ENCODE data around the gene CASTOR1.

Gene CASTOR1

GRCh38 chr22:30253205-30253852 lies 36.0 kb downstream of the CASTOR1 start:
- no peak for TF ChIP-seq CTCF (IDR thresholded peaks at IDR 0.05; ENCODE audit: borderline replicate concordance, control extremely low read depth, extremely low read depth, insufficient read depth, missing control alignments)
- in situ Hi-C loops (cut with MboI; ENCODE audit: low sequenced_read_pairs, unreplicated experiment): no loop called here
- peak; percentile 67 for DNase-seq (ENCODE audit: low spot score)

- no peak for DNase-seq (ENCODE audit: low spot score)
- in situ Hi-C loops (cut with MboI; ENCODE audit: low sequenced_read_pairs, unreplicated experiment): no loop called here
- TF ChIP-seq CTCF (IDR thresholded peaks at IDR 0.05; ENCODE audit: borderline replicate concordance, control extremely low read depth, extremely low read depth, insufficient read depth, missing control alignments): no peak
Measured at GRCh38 chr22:30252411-30253204, 36.7 kb downstream of the CASTOR1 start.

- TF ChIP-seq CTCF (IDR thresholded peaks at IDR 0.05; ENCODE audit: borderline replicate concordance, control extremely low read depth, extremely low read depth, insufficient read depth, missing control alignments): no peak
- no peak for DNase-seq (ENCODE audit: low spot score)
- in situ Hi-C loops (cut with MboI; ENCODE audit: low sequenced_read_pairs, unreplicated experiment): no loop called here
Measured at GRCh38 chr22:30251711-30252110, 37.6 kb downstream of the CASTOR1 start.

DNA sequence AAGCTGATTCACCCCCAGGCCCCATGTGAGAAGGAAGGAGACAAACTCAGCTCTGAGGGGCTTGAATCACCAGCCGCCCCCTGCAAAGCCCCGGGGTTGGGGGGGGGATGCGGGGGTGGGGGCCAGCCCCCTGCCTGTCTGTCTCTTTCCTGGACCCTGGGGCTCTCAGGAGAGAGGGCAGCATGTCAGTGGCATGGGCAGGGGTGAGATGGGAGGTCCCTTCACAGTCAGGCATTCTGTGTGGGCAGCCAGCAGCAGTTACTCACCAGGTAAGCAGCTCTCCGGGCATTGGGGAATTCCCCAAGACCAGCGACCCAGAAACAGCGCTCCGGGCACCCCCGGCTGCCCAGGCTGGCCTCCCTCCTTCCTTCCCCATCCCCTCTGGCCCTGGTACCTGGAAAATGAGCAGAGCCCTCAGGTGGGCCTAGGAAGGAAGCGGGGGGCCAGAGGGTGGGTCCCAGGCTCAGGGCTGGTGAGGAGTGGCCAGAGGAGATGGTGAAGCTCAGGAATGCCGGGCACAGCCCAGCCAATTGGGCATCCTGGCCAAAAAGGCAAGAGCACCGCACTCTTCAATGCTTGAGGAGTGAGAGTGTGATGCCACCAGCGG lies 38.5 kb downstream of the CASTOR1 start:
- DNase-seq (ENCODE audit: low spot score): no peak
- in situ Hi-C loops (cut with MboI; ENCODE audit: low sequenced_read_pairs, unreplicated experiment): no loop called here
- no peak for TF ChIP-seq CTCF (IDR thresholded peaks at IDR 0.05; ENCODE audit: borderline replicate concordance, control extremely low read depth, extremely low read depth, insufficient read depth, missing control alignments)

DNA sequence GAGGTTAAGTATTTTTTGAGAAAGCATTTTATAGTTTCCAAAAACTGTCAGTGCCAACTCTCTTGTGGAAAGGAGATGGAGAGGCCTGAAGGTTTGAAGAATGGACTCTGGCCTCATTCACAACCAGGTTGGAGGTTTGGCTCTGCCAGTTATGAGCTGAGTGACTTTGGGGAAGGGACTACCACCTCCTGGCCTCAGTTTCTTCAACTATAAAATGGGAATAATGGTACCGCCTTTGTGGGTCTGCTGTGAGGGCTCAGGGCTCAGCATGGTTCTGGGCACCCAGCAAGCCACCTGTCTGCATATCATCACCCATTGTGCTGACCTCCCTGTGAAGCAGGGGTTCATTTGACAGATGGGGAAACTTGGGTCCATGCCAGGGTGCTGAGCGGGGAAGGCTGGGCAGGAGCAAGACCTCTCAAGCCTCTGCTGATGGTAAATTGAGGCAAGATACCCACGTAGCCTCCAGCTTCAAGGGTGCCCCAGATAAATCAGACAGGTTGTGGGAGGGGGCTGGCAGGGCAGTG lies 39.2 kb downstream of the CASTOR1 start:
- DNase-seq (ENCODE audit: low spot score): no peak
- TF ChIP-seq CTCF (IDR thresholded peaks at IDR 0.05; ENCODE audit: borderline replicate concordance, control extremely low read depth, extremely low read depth, insufficient read depth, missing control alignments): no peak
- in situ Hi-C loops (cut with MboI; ENCODE audit: low sequenced_read_pairs, unreplicated experiment): no loop called here

Data from GM13976 (cell line).